A549 treated with ZK216348 at 1 μM for 4 hours (cell line): ENCODE measurements around the gene ZCCHC9. TPM values are rescaled to one million over a fixed set of nuclear protein-coding genes. Genes with fewer than 3 reads are reported as not detected.

Experiments used
- total RNA-seq: library from RNA; stranded (reverse); fragments of 200-300 nt; extraction: Qiagen RNA extraction; gene quantifications from 5 replicates; pipeline ENCODE4 v1.2.3, GENCODE V29; 2022; ENCODE audit warnings: low read depth

Gene ZCCHC9, protein sequence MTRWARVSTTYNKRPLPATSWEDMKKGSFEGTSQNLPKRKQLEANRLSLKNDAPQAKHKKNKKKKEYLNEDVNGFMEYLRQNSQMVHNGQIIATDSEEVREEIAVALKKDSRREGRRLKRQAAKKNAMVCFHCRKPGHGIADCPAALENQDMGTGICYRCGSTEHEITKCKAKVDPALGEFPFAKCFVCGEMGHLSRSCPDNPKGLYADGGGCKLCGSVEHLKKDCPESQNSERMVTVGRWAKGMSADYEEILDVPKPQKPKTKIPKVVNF
- total RNA-seq, result 26.2 to 33.8 TPM (median 27.3 TPM) in 5 replicates

DNA sequence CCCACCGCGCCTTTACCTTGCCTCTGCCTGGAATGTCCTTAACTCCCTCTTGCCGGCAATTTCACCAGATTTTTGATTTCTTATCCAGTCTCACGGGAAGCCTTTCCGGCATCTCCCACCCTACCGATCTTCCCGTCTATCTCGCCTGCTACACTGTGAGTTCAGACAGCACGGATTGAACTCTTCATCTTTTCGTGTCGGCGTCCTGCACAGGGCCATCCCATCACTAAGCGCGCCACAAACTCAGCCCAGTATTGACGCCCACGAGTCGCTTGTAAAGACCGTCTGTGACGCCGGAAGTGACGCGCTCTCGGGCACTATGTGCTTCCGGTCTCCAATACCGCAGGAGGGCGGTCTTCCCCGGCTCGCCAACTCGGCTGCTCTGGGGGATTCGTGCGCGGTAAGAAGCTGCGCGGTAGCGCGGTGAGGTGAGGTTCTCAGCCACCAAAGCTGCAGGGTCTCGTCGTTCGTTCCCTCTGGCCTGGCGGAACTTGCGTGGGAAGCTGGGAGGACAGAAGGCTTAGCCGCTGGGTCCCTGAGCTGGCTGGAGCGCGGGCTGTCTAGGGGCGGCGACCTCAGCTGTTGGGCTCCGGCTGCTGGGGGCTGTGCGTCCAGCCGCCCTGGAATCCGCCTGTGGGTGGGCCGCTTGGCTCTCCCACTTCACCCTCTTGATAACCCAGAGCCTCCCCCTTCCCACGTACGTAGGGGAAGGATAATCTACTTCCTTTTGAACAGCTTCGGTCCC, at the start of gene ZCCHC9:
Gene ZCCHC9, plus strand, starts transcription at position 317 of the 745 bp plus-strand sequence. CDS start 3,171 bp downstream, outside the sequence.

Other genes starting within 250 kb of the ZCCHC9 start
- gene CKMT2, start 68.3 kb upstream of the ZCCHC9 start, total RNA-seq, result not detected in 5 replicates
- gene ACOT12, start 92.5 kb downstream of the ZCCHC9 start, total RNA-seq, result not detected in 5 replicates